ENCODE measurements around the gene IL15.
A peak's percentile ranks its signal among the peaks of the same experiment; 100 is the strongest.

The IL15 gene

GRCh38 chr4:141706445-141706844 is 70.1 kb downstream of the IL15 start:
- DNase-seq (ENCODE audit: low read depth), result no peak
- H3K4me3 ChIP-seq (ENCODE audit: low read depth, low read length), result no peak overlapping the region
- TF ChIP-seq, protein P1, sequence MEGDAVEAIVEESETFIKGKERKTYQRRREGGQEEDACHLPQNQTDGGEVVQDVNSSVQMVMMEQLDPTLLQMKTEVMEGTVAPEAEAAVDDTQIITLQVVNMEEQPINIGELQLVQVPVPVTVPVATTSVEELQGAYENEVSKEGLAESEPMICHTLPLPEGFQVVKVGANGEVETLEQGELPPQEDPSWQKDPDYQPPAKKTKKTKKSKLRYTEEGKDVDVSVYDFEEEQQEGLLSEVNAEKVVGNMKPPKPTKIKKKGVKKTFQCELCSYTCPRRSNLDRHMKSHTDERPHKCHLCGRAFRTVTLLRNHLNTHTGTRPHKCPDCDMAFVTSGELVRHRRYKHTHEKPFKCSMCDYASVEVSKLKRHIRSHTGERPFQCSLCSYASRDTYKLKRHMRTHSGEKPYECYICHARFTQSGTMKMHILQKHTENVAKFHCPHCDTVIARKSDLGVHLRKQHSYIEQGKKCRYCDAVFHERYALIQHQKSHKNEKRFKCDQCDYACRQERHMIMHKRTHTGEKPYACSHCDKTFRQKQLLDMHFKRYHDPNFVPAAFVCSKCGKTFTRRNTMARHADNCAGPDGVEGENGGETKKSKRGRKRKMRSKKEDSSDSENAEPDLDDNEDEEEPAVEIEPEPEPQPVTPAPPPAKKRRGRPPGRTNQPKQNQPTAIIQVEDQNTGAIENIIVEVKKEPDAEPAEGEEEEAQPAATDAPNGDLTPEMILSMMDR (IDR thresholded peaks at IDR 0.05; ENCODE audit: insufficient read depth, low read depth, low read length, missing control alignments), result no peak

- TF ChIP-seq, protein P1 (IDR thresholded peaks at IDR 0.05; ENCODE audit: insufficient read depth, low read depth, low read length, missing control alignments), result peak; percentile 51
- H3K4me3 ChIP-seq (ENCODE audit: low read depth, low read length), result no peak overlapping the region
- DNase-seq (ENCODE audit: low read depth), result peak; percentile 35
Measured at GRCh38 chr4:141711211-141711610, 74.8 kb downstream of the IL15 start.

- no peak for DNase-seq (ENCODE audit: low read depth)
- H3K4me3 ChIP-seq (ENCODE audit: low read depth, low read length), result no peak overlapping the region
- TF ChIP-seq, protein P1 (IDR thresholded peaks at IDR 0.05; ENCODE audit: insufficient read depth, low read depth, low read length, missing control alignments), result no peak
Measured at GRCh38 chr4:141713185-141713584, 76.8 kb downstream of the IL15 start.

GRCh38 chr4:141713771-141714445 is 77.5 kb downstream of the IL15 start:
- no peak overlapping the region for H3K4me3 ChIP-seq (ENCODE audit: low read depth, low read length)
- no peak for DNase-seq (ENCODE audit: low read depth)
- TF ChIP-seq, protein P1 (IDR thresholded peaks at IDR 0.05; ENCODE audit: insufficient read depth, low read depth, low read length, missing control alignments), result no peak

DNA sequence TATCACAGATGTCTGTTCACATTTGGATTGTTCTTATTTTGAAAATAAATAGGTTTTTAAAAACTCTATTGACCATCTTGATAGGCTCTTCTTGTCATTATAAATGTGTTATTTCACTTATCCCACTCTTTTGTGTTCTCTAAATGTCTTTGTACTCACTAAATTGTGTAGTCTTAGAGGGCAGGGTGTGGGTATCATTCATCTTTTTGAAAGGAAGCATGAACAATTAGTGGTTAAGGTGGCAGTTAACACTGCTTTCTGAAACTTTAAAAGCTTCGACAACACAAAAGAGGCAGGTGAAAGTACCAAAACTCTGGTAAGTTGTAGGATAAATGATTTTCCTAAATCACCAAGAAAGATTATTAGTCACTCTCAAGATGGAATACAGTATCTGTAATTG is 83.2 kb downstream of the IL15 start:
- no peak for DNase-seq (ENCODE audit: low read depth)
- TF ChIP-seq, protein P1 (IDR thresholded peaks at IDR 0.05; ENCODE audit: insufficient read depth, low read depth, low read length, missing control alignments), result no peak

GRCh38 chr4:141721174-141721573 is 84.8 kb downstream of the IL15 start:
- TF ChIP-seq, protein P1 (IDR thresholded peaks at IDR 0.05; ENCODE audit: insufficient read depth, low read depth, low read length, missing control alignments), result no peak
- no peak overlapping the region for H3K4me3 ChIP-seq (ENCODE audit: low read depth, low read length)
- no peak for DNase-seq (ENCODE audit: low read depth)

More for the DNA sequence above, 83.2 kb downstream of the IL15 start:
- H3K4me3 ChIP-seq (ENCODE audit: low read depth, low read length), result no peak overlapping the region

GRCh38 chr4:141724646-141725045 is 88.3 kb downstream of the IL15 start:
- no peak for DNase-seq (ENCODE audit: low read depth)
- H3K4me3 ChIP-seq (ENCODE audit: low read depth, low read length), result no peak overlapping the region
- TF ChIP-seq, protein P1 (IDR thresholded peaks at IDR 0.05; ENCODE audit: insufficient read depth, low read depth, low read length, missing control alignments), result no peak

All from GM12865 (cell line).